ENCODE measurements around the gene EN2.

Gene EN2

GRCh38 chr7:155488483-155489127 is 30.7 kb downstream of the EN2 start:
- FAIRE-seq, result no peak

GRCh38 chr7:155489158-155489840 is 31.4 kb downstream of the EN2 start:
- FAIRE-seq, result no peak

- FAIRE-seq, result no peak
Measured at GRCh38 chr7:155489862-155490696, 32.1 kb downstream of the EN2 start.

GRCh38 chr7:155490697-155491628 is 33.0 kb downstream of the EN2 start:
- FAIRE-seq, result no peak

- no peak for FAIRE-seq
Measured at GRCh38 chr7:155491812-155492211, 33.9 kb downstream of the EN2 start.

- FAIRE-seq, result no peak
Measured at GRCh38 chr7:155493744-155494538, 36.0 kb downstream of the EN2 start.

GRCh38 chr7:155494551-155494950 is 36.6 kb downstream of the EN2 start:
- no peak for FAIRE-seq

- FAIRE-seq, result no peak
Measured at GRCh38 chr7:155495440-155496248, 37.7 kb downstream of the EN2 start.

GRCh38 chr7:155496267-155497005 is 38.5 kb downstream of the EN2 start:
- no peak for FAIRE-seq

- no peak for FAIRE-seq
Measured at GRCh38 chr7:155497149-155497901, 39.4 kb downstream of the EN2 start.

GRCh38 chr7:155505422-155505793 is 47.5 kb downstream of the EN2 start:
- no peak for FAIRE-seq

GRCh38 chr7:155506854-155507337 is 49.0 kb downstream of the EN2 start:
- FAIRE-seq, result no peak

- FAIRE-seq, result no peak
Measured at GRCh38 chr7:155507576-155507975, 49.6 kb downstream of the EN2 start.

- no peak for FAIRE-seq
Measured at GRCh38 chr7:155508376-155509358, 50.7 kb downstream of the EN2 start.

- FAIRE-seq, result no peak
Measured at GRCh38 chr7:155509359-155509724, 51.4 kb downstream of the EN2 start.

GRCh38 chr7:155509725-155510551 is 52.0 kb downstream of the EN2 start:
- FAIRE-seq, result no peak

Data from G401.6 (cell line).